Activated CD4-positive, alpha-beta memory T cell treated with anti-CD3 and anti-CD28 coated beads, Interleukin-2, amount 10 ng/mL, durations not matched to agents 7 days and 5 days (primary cell): ENCODE results near the gene CLIC5. TPM values are rescaled to one million over a fixed set of nuclear protein-coding genes. Genes with fewer than 3 reads are reported as not detected.

ENCODE experiments used
- CTCF ChIA-PET: fragments of 350-600 bp; sonication (Branson Sonifier 250); formaldehyde crosslinking; loops from one replicate; lab custom pipeline; 2021; ENCODE audit warnings: antibody characterized with exemption, inconsistent platforms; lab: Charles Lee
- POLR2A ChIA-PET: fragments of 350-600 bp; sonication (Branson Sonifier 250); formaldehyde crosslinking; loops from one replicate; lab custom pipeline; 2021; ENCODE audit warnings: antibody characterized with exemption; lab: Charles Lee
- DNase-seq: peaks from one replicate; pipeline ENCODE4 v3.0.0-alpha.2; 2020
- H3K27ac Mint-ChIP-seq: one replicate; pipeline ENCODE4 v1.8.0; 2021; ENCODE audit warnings: mild to moderate bottlenecking, mixed read lengths
- H3K27me3 Mint-ChIP-seq: one replicate; pipeline ENCODE4 v1.8.0; 2021; ENCODE audit warnings: mixed read lengths
- H3K36me3 Mint-ChIP-seq: one replicate; pipeline ENCODE4 v1.8.0; 2021; ENCODE audit warnings: low read depth, mixed read lengths
- H3K4me1 Mint-ChIP-seq: one replicate; pipeline ENCODE4 v1.8.0; 2021; ENCODE audit warnings: mixed read lengths
- H3K4me3 Mint-ChIP-seq: one replicate; pipeline ENCODE4 v1.8.0; 2021; ENCODE audit warnings: mild to moderate bottlenecking, mixed read lengths
- H3K9me3 Mint-ChIP-seq: one replicate; pipeline ENCODE4 v1.8.0; 2021; ENCODE audit warnings: mixed read lengths
- total RNA-seq, 2 experiments: library from RNA; stranded (reverse); gene quantifications; one replicate each; pipeline ENCODE4 v1.2.3, GENCODE V29; 2021

The CLIC5 gene
- total RNA-seq, 2 experiments from 2014 or later = 7.4 to 8.4 TPM

GRCh38 chr6:45923831-45924391 lies 91.7 kb downstream of the CLIC5 start:
- peak; percentile 65 for DNase-seq

GRCh38 chr6:45922728-45923351 lies 92.8 kb downstream of the CLIC5 start:
- peaks cover 54% of the 10 kb centered on the region for H3K4me1 Mint-ChIP-seq
- no peaks in the 10 kb centered on the region for H3K27me3 Mint-ChIP-seq
- peak overlapping the region; percentile 80 for H3K27ac Mint-ChIP-seq
- CTCF ChIA-PET = interaction anchor here (0.6 to 5.2 kb wide), 38 partner anchors 8 to 1492 kb away, joined by 3 to 36 read pairs (median 5); partner anchors contain the start of genes ENPP4 and SUPT3H
- H3K9me3 Mint-ChIP-seq = no peaks in the 10 kb centered on the region
- POLR2A ChIA-PET = interaction anchor here (0.6 to 2.5 kb wide), 17 partner anchors 27 to 1292 kb away, joined by 3 to 9 read pairs (median 3); partner anchors contain the start of gene SUPT3H
- peak; percentile 82 for DNase-seq
- peak overlapping the region; percentile 13 for H3K4me3 Mint-ChIP-seq
- no peaks in the 10 kb centered on the region for H3K36me3 Mint-ChIP-seq

More at GRCh38 chr6:45923831-45924391, 91.7 kb downstream of the CLIC5 start:
- ChIA-PET POLR2A (interaction anchor here (0.8 to 2.5 kb wide), 8 partner anchors 88 to 490 kb away, joined by 3 to 9 read pairs (median 4); no protein-coding TSS in a partner anchor), CTCF (interaction anchor here (0.6 to 5.2 kb wide), 9 partner anchors 86 to 1493 kb away, joined by 3 to 36 read pairs (median 7); no protein-coding TSS in a partner anchor)
- Mint-ChIP-seq H3K4me1 (peaks cover 56% of the 10 kb centered on the region), H3K36me3 (no peaks in the 10 kb centered on the region), H3K27ac (peak overlapping the region; percentile 80), H3K9me3 (no peaks in the 10 kb centered on the region), H3K27me3 (no peaks in the 10 kb centered on the region), H3K4me3 (no peak overlapping the region)

GRCh38 chr6:45921691-45922281 lies 93.9 kb downstream of the CLIC5 start:
- no peak overlapping the region for H3K4me3 Mint-ChIP-seq
- CTCF ChIA-PET = interaction anchor here (0.6 to 5.2 kb wide), 22 partner anchors 8 to 1452 kb away, joined by 3 to 36 read pairs (median 6); partner anchors contain the start of genes ENPP4 and SUPT3H
- H3K9me3 Mint-ChIP-seq = no peaks in the 10 kb centered on the region
- no peak for DNase-seq
- H3K4me1 Mint-ChIP-seq = peaks cover 52% of the 10 kb centered on the region
- no peaks in the 10 kb centered on the region for H3K27me3 Mint-ChIP-seq
- H3K27ac Mint-ChIP-seq = peak overlapping the region; percentile 58
- POLR2A ChIA-PET = interaction anchor here (0.6 to 1.8 kb wide), 9 partner anchors 26 to 1291 kb away, joined by 3 to 6 read pairs (median 3); no protein-coding TSS in a partner anchor
- no peaks in the 10 kb centered on the region for H3K36me3 Mint-ChIP-seq

- Mint-ChIP-seq H3K36me3 (no peaks in the 10 kb centered on the region), H3K27me3 (no peaks in the 10 kb centered on the region), H3K4me3 (peak overlapping the region; percentile 1), H3K27ac (peak overlapping the region; percentile 58), H3K4me1 (peaks cover 49% of the 10 kb centered on the region), H3K9me3 (no peaks in the 10 kb centered on the region)
- no peak for DNase-seq
- POLR2A ChIA-PET = interaction anchor here (0.6 to 1.5 kb wide), 4 partner anchors 11 to 500 kb away, joined by 3 to 5 read pairs (median 4); no protein-coding TSS in a partner anchor
- CTCF ChIA-PET = interaction anchor here (0.6 to 5.2 kb wide), 9 partner anchors 10 to 1446 kb away, joined by 3 to 36 read pairs (median 14); partner anchors contain the start of gene SUPT3H
Measured at GRCh38 chr6:45920819-45921511, 94.7 kb downstream of the CLIC5 start.

- peaks cover 23% of the 10 kb centered on the region for H3K4me1 Mint-ChIP-seq
- no peaks in the 10 kb centered on the region for H3K9me3 Mint-ChIP-seq
- no peak overlapping the region for H3K4me3 Mint-ChIP-seq
- ChIA-PET CTCF (no interaction called here), POLR2A (no interaction called here)
- H3K27ac Mint-ChIP-seq = no peak overlapping the region
- no peak for DNase-seq
- peaks cover 4% of the 10 kb centered on the region for H3K36me3 Mint-ChIP-seq
- no peaks in the 10 kb centered on the region for H3K27me3 Mint-ChIP-seq
Measured at GRCh38 chr6:45917439-45917838, 98.2 kb downstream of the CLIC5 start.

- Mint-ChIP-seq H3K4me1 (peaks cover 15% of the 10 kb centered on the region), H3K36me3 (peaks cover 10% of the 10 kb centered on the region), H3K27ac (no peak overlapping the region), H3K4me3 (no peak overlapping the region), H3K9me3 (peaks cover 2% of the 10 kb centered on the region), H3K27me3 (no peaks in the 10 kb centered on the region)
- CTCF ChIA-PET = no interaction called here
- DNase-seq = no peak
- POLR2A ChIA-PET = no interaction called here
Measured at GRCh38 chr6:45916692-45917091, 99.0 kb downstream of the CLIC5 start.

GRCh38 chr6:45915780-45916468 lies 99.7 kb downstream of the CLIC5 start:
- Mint-ChIP-seq H3K4me3 (no peak overlapping the region), H3K4me1 (peaks cover 7% of the 10 kb centered on the region), H3K27ac (no peak overlapping the region), H3K36me3 (peaks cover 17% of the 10 kb centered on the region), H3K27me3 (no peaks in the 10 kb centered on the region), H3K9me3 (peaks cover 2% of the 10 kb centered on the region)
- DNase-seq = no peak
- ChIA-PET POLR2A (no interaction called here), CTCF (no interaction called here)

- peaks cover 24% of the 10 kb centered on the region for H3K36me3 Mint-ChIP-seq
- ChIA-PET POLR2A (no interaction called here), CTCF (interaction anchor here (1.0 kb wide), 1 partner anchor 11 kb away, joined by 4 read pairs; no protein-coding TSS in a partner anchor)
- H3K4me3 Mint-ChIP-seq = no peak overlapping the region
- H3K4me1 Mint-ChIP-seq = no peaks in the 10 kb centered on the region
- no peaks in the 10 kb centered on the region for H3K27me3 Mint-ChIP-seq
- no peak overlapping the region for H3K27ac Mint-ChIP-seq
- DNase-seq = no peak
- peaks cover 8% of the 10 kb centered on the region for H3K9me3 Mint-ChIP-seq
Measured at GRCh38 chr6:45911691-45912090, 104.0 kb downstream of the CLIC5 start.

- POLR2A ChIA-PET = interaction anchor here (0.9 kb wide), 1 partner anchor 8 kb away, joined by 3 read pairs; no protein-coding TSS in a partner anchor
- H3K36me3 Mint-ChIP-seq = peaks cover 12% of the 10 kb centered on the region
- CTCF ChIA-PET = interaction anchor here (0.9 kb wide), 1 partner anchor 1273 kb away, joined by 3 read pairs; no protein-coding TSS in a partner anchor
- H3K4me3 Mint-ChIP-seq = no peak overlapping the region
- peaks cover 10% of the 10 kb centered on the region for H3K9me3 Mint-ChIP-seq
- no peak for DNase-seq
- H3K4me1 Mint-ChIP-seq = no peaks in the 10 kb centered on the region
- H3K27ac Mint-ChIP-seq = no peak overlapping the region
- H3K27me3 Mint-ChIP-seq = no peaks in the 10 kb centered on the region
Measured at GRCh38 chr6:45903959-45904358, 111.7 kb downstream of the CLIC5 start.

- ChIA-PET CTCF (no interaction called here), POLR2A (no interaction called here)
- no peaks in the 10 kb centered on the region for H3K4me1 Mint-ChIP-seq
- no peak for DNase-seq
- H3K27me3 Mint-ChIP-seq = no peaks in the 10 kb centered on the region
- peaks cover 10% of the 10 kb centered on the region for H3K36me3 Mint-ChIP-seq
- peaks cover 10% of the 10 kb centered on the region for H3K9me3 Mint-ChIP-seq
- no peak overlapping the region for H3K27ac Mint-ChIP-seq
- no peak overlapping the region for H3K4me3 Mint-ChIP-seq
Measured at GRCh38 chr6:45902984-45903383, 112.7 kb downstream of the CLIC5 start.

- POLR2A ChIA-PET = no interaction called here
- H3K27ac Mint-ChIP-seq = no peak overlapping the region
- H3K9me3 Mint-ChIP-seq = peaks cover 7% of the 10 kb centered on the region
- H3K4me1 Mint-ChIP-seq = peaks cover 10% of the 10 kb centered on the region
- no peaks in the 10 kb centered on the region for H3K27me3 Mint-ChIP-seq
- H3K36me3 Mint-ChIP-seq = peaks cover 7% of the 10 kb centered on the region
- CTCF ChIA-PET = no interaction called here
- DNase-seq = no peak
- H3K4me3 Mint-ChIP-seq = no peak overlapping the region
Measured at GRCh38 chr6:45901767-45902650, 113.7 kb downstream of the CLIC5 start.
